GM21515 (cell line): ENCODE measurements around the gene EPHA8.

ENCODE experiments used
- ATAC-seq: cut with Tn5 transposase; IDR thresholded peaks from one replicate; pipeline ENCODE4 v1.9.1; 2021; ENCODE audit not compliant: unreplicated experiment

EPHA8 gene

GRCh38 chr1:22535399-22535798 lies 27.9 kb upstream of the EPHA8 start:
- ATAC-seq, result no peak

- no peak for ATAC-seq
Measured at GRCh38 chr1:22536506-22536905, 26.8 kb upstream of the EPHA8 start.

- no peak for ATAC-seq
Measured at GRCh38 chr1:22537441-22538139, 25.7 kb upstream of the EPHA8 start.

- no peak for ATAC-seq
Measured at GRCh38 chr1:22539510-22540118, 23.7 kb upstream of the EPHA8 start.

- ATAC-seq, result no peak
Measured at GRCh38 chr1:22540337-22540736, 23.0 kb upstream of the EPHA8 start.

GRCh38 chr1:22542886-22543285 lies 20.4 kb upstream of the EPHA8 start:
- ATAC-seq, result no peak

GRCh38 chr1:22543679-22544078 lies 19.6 kb upstream of the EPHA8 start:
- no peak for ATAC-seq

- ATAC-seq, result no peak
Measured at GRCh38 chr1:22544606-22545005, 18.7 kb upstream of the EPHA8 start.

GRCh38 chr1:22545141-22545540 lies 18.1 kb upstream of the EPHA8 start:
- no peak for ATAC-seq

- ATAC-seq, result no peak
Measured at GRCh38 chr1:22547186-22547817, 16.0 kb upstream of the EPHA8 start.

GRCh38 chr1:22547818-22548462 lies 15.3 kb upstream of the EPHA8 start:
- ATAC-seq, result no peak

GRCh38 chr1:22550021-22550420 lies 13.3 kb upstream of the EPHA8 start:
- no peak for ATAC-seq

GRCh38 chr1:22551591-22551990 lies 11.7 kb upstream of the EPHA8 start:
- ATAC-seq, result no peak

- ATAC-seq, result no peak
Measured at GRCh38 chr1:22552021-22552420, 11.3 kb upstream of the EPHA8 start.

- no peak for ATAC-seq
Measured at GRCh38 chr1:22553104-22553880, 10.0 kb upstream of the EPHA8 start.

- ATAC-seq, result no peak
Measured at GRCh38 chr1:22553991-22554522, 9.2 kb upstream of the EPHA8 start.

GRCh38 chr1:22555371-22555656 lies 8.0 kb upstream of the EPHA8 start:
- ATAC-seq, result no peak

- no peak for ATAC-seq
Measured at GRCh38 chr1:22556391-22557104, 6.7 kb upstream of the EPHA8 start.

GRCh38 chr1:22557341-22557950 lies 5.8 kb upstream of the EPHA8 start:
- no peak for ATAC-seq
